Heart left ventricle (tissue), 16 donors: ENCODE data around the gene TUT4. TPM values are rescaled to one million over a fixed set of nuclear protein-coding genes. Genes with fewer than 3 reads are reported as not detected.

Source experiments
- ATAC-seq, 4 donors: fragments of 200-7000 bp; cut with Tn5 transposase; one replicate each; pipeline ENCODE4 v1.9.1; 2020 to 2022; ENCODE audit warnings: moderate library complexity in 4 of 4, mild to moderate bottlenecking in 3 of 4, moderate number of reproducible peaks in 1 of 4
- DNase-seq, 5 donors: peaks; one replicate each; pipeline ENCODE4 v3.0.0-alpha.2; 2020
- H3K27ac ChIP-seq, 12 donors: fragments of 200-600 bp; sonication (generic) in 4 of 12; one replicate each; pipeline versions ENCODE4 v1.5.0 to v1.8.0; 2016 to 2022; ENCODE audit warnings: mild to moderate bottlenecking in 2 of 12
- H3K27me3 ChIP-seq, 9 donors: fragments of 200-600 bp; sonication (generic) in 2 of 9; one replicate each; pipeline versions ENCODE4 v1.5.1 to v1.8.0; 2016 to 2022; ENCODE audit warnings: mild to moderate bottlenecking in 3 of 9
- H3K36me3 ChIP-seq, 9 donors: fragments of 200-600 bp; sonication (generic) in 2 of 9; one replicate each; pipeline versions ENCODE4 v1.5.0 to v1.8.0; 2018 to 2022; ENCODE audit warnings: mild to moderate bottlenecking in 2 of 9
- H3K4me1 ChIP-seq, 12 donors: fragments of 200-600 bp; sonication (generic) in 4 of 12; one replicate each; pipeline versions ENCODE4 v1.5.0 to v1.8.0; 2016 to 2022; ENCODE audit warnings: mild to moderate bottlenecking in 3 of 12
- H3K4me3 ChIP-seq, 12 donors: fragments of 200-600 bp; sonication (generic) in 4 of 12; one replicate each; pipeline versions ENCODE4 v1.5.0 to v1.8.0; 2017 to 2022; ENCODE audit warnings: mild to moderate bottlenecking in 9 of 12, moderate library complexity in 4 of 12
- H3K9me3 ChIP-seq, 12 donors: fragments of 200-600 bp; sonication (generic) in 4 of 12; one replicate each; pipeline versions ENCODE4 v1.5.0 to v1.8.0; 2016 to 2022; ENCODE audit warnings: mild to moderate bottlenecking in 1 of 12
- CTCF ChIP-seq, 12 donors: fragments of 200-600 bp; sonication (generic) in 4 of 12; IDR thresholded peaks; one replicate each; pipeline versions ENCODE4 v1.5.0 to v1.8.0; 2018 to 2022; ENCODE audit warnings: antibody characterized with exemption in 12 of 12, mild to moderate bottlenecking in 5 of 12
- POLR2A ChIP-seq, 2 donors: fragments of 450-650 bp; IDR thresholded peaks; one replicate each; pipeline ENCODE4 v1.6.1; 2017; ENCODE audit warnings: antibody characterized with exemption in 2 of 2, mild to moderate bottlenecking in 2 of 2, moderate library complexity in 2 of 2
- WGBS, 4 donors: extraction: QIAGEN DNeasy Blood & Tissue Kit in 2 of 4; methylation state at CpG; one replicate each; pipeline versions ENCODE4 v1.1.5 to v1.1.7; 2013 to 2018; 5-methylcytosine and 5-hydroxymethylcytosine counted together
- intact Hi-C, 10 donors: fragments of 100-400 bp; cut with DNase I; formaldehyde crosslinking; loops; one replicate each; pipeline versions ENCODE4 v1.11.1 to v1.14.2; 2022
- polyA plus RNA-seq, 2 donors: library from polyadenylated mRNA; stranded (reverse); fragments of 200-250 nt; gene quantifications; one replicate each; pipeline ENCODE4 v1.2.3, GENCODE V29; 2013
- total RNA-seq, 9 donors: library from RNA; depleted of rRNA in 2 of 9; stranded (reverse); fragments of >200 nt in 2 of 9; fragmentation: NEBNext Ultra II Directional in 3 of 9; extraction: Animal tissue kit (Norgen Biotek cat#: 25700) in 3 of 9; gene quantifications; one replicate each; pipeline versions ENCODE4 v1.1.0 to v1.2.4, GENCODE V29; 2016 to 2023
- donor health status: ischemic (EF 13 %, LVEDD 7.1; RV severe dilation, severe dysfunction).
- donor health status: healthy with polysubstance abuse.
- donor health status: DM: no; HTN: yes; CAD: no.
- donor health status: DM: no; HTN: no; CAD: no.
- donor health status: ischemic (EF 25% LVEDD 6.9; RV normal size, moderate dysfunction).
- donor health status: ischemic (EF 25% LVEDD 5.7; RV mildly dilated, moderate dysfunction).
- donor health status: healthy.
- donor health status: DM: yes; HTN: yes; CAD: no.
- donor health status: ischemic (EF 35%, LVEDD 5.7; RV mildly dilated, moderate dysfunction).
- donor health status: nonischemic (EF 11% LVEDD 7.7; RV severe dilation, severe dysfunction).
- donor health status: DM: yes; HTN: yes; CAD: no.
- donor health status: PGD.
- donor health status: ischemic (EF 29% LVEDD 5.4; RV normal size, mild dysfunction).
- donor health status: nonischemic (EF 23%, LVEDD 6.1; RV moderate dilation, normal function).

TUT4 gene
- total and polyA plus RNA-seq, 11 donors: 14.8 to 43.8 (median 30.4) TPM

- H3K27me3 ChIP-seq: no peaks in the 10 kb centered on the region
- H3K27ac ChIP-seq: no peak overlapping the region
- H3K4me1 ChIP-seq: no peaks in the 10 kb centered on the region
- ATAC-seq (no peak), DNase-seq (no peak)
- 91 to 98% (median 96%) methylated on average over 5 of the region's 5 CpGs for WGBS, 4 donors
- peaks cover 0 to 50% (median 33%) of the 10 kb centered on the region in 9 donors for H3K36me3 ChIP-seq
- no peaks in the 10 kb centered on the region for H3K9me3 ChIP-seq
- no peak overlapping the region for H3K4me3 ChIP-seq
- TF ChIP-seq CTCF (IDR thresholded peaks at IDR 0.05) (no peak), POLR2A (IDR thresholded peaks at IDR 0.05) (no peak)
- intact Hi-C loops: loop anchor here in 1 of 10 donors (10.0 kb wide), 1 partner anchor 221 kb away; no protein-coding TSS in a partner anchor
These were observed 89.0 kb downstream of the TUT4 start for GRCh38 chr1:52463891-52464290.

GRCh38 chr1:52461821-52462220, 91.1 kb downstream of the TUT4 start:
- no peak for ATAC-seq
- DNase-seq: no peak
- H3K27ac ChIP-seq: no peak overlapping the region
- no peaks in the 10 kb centered on the region for H3K27me3 ChIP-seq
- no peaks in the 10 kb centered on the region for H3K4me1 ChIP-seq
- no peaks in the 10 kb centered on the region for H3K9me3 ChIP-seq
- H3K36me3 ChIP-seq: peaks cover 0 to 62% (median 31%) of the 10 kb centered on the region in 9 donors
- TF ChIP-seq POLR2A (IDR thresholded peaks at IDR 0.05) (no peak), CTCF (IDR thresholded peaks at IDR 0.05) (no peak)
- WGBS, 4 donors: 86 to 100% (median 90%) methylated on average over 1 of the region's 1 CpG
- H3K4me3 ChIP-seq: no peak overlapping the region
- intact Hi-C loops: loop anchor here in 1 of 10 donors (10.0 kb wide), 1 partner anchor 223 kb away; no protein-coding TSS in a partner anchor

GRCh38 chr1:52460694-52461093, 92.2 kb downstream of the TUT4 start:
- intact Hi-C loops: loop anchor here in 1 of 10 donors (10.0 kb wide), 1 partner anchor 224 kb away; no protein-coding TSS in a partner anchor
- no peaks in the 10 kb centered on the region for H3K4me1 ChIP-seq
- ATAC-seq: no peak
- no peak overlapping the region for H3K27ac ChIP-seq
- no peak overlapping the region for H3K4me3 ChIP-seq
- H3K9me3 ChIP-seq: no peaks in the 10 kb centered on the region
- TF ChIP-seq CTCF (IDR thresholded peaks at IDR 0.05): no peak
- no peak for TF ChIP-seq POLR2A (IDR thresholded peaks at IDR 0.05)
- no peaks in the 10 kb centered on the region for H3K27me3 ChIP-seq
- DNase-seq: no peak
- 97 to 100% (median 99%) methylated on average over 1 of the region's 1 CpG for WGBS, 4 donors
- peaks cover 0 to 70% (median 27%) of the 10 kb centered on the region in 9 donors for H3K36me3 ChIP-seq

GRCh38 chr1:52455686-52456085, 97.2 kb downstream of the TUT4 start:
- Histone ChIP-seq H3K4me1 (no peaks in the 10 kb centered on the region), H3K27me3 (no peaks in the 10 kb centered on the region), H3K9me3 (no peaks in the 10 kb centered on the region), H3K27ac (no peak overlapping the region), H3K36me3 (peaks cover 0 to 73% (median 19%) of the 10 kb centered on the region in 9 donors), H3K4me3 (no peak overlapping the region)
- no peak for DNase-seq
- no peak for ATAC-seq
- intact Hi-C loops: no loop called here
- TF ChIP-seq POLR2A (IDR thresholded peaks at IDR 0.05): no peak
- no peak for TF ChIP-seq CTCF (IDR thresholded peaks at IDR 0.05)
- 95 to 99% (median 98%) methylated on average over 2 of the region's 2 CpGs for WGBS, 4 donors
